ENCODE data around the gene C1orf167. TPM values are rescaled to one million over a fixed set of nuclear protein-coding genes. Genes with fewer than 3 reads are reported as not detected.

The C1orf167 gene
- total and polyA plus RNA-seq, 2 of the 8 experiments (the other 6 are each of a cell fraction or from before 2014, with no cell fraction given), result 0.70 to 1.3 TPM

GRCh38 chr1:11826946-11827345 lies 65.0 kb downstream of the C1orf167 start:
- Histone ChIP-seq H3K18ac (ENCODE audit: extremely low read depth, low read length) (no peak overlapping the region), H3K27ac (ENCODE audit: low read depth, low read length) (no peak overlapping the region), H3K27me3 (replicated peaks in 1 of 4; ENCODE audit: control insufficient read depth in 3 of 4, extremely low read depth in 1 of 4, insufficient read depth in 3 of 4, low read length in 3 of 4) (no peaks in the 10 kb centered on the region), H3K14ac (ENCODE audit: insufficient read length) (no peak overlapping the region), H3K9ac (replicated peaks in 1 of 4; ENCODE audit: extremely low read depth in 1 of 4, low read depth in 3 of 4, low read length in 3 of 4) (no peak overlapping the region; a peak in 1 of 7 replicates), H4K5ac (ENCODE audit: insufficient read length, low read depth, low read length) (no peak overlapping the region), H3K23ac (ENCODE audit: insufficient read length) (no peak overlapping the region), H3K4me1 (replicated peaks in 1 of 4; ENCODE audit: control insufficient read depth in 3 of 4, insufficient read depth in 4 of 4, low read length in 3 of 4) (no peaks in the 10 kb centered on the region), H2BK120ac (replicated peaks; ENCODE audit: low read depth, low read length) (no peak overlapping the region), H3K23me2 (ENCODE audit: low read depth, low read length) (no peaks in the 10 kb centered on the region), H3K4ac (replicated peaks; ENCODE audit: insufficient read length, low read depth, low read length) (no peak overlapping the region), H2AK5ac (ENCODE audit: low read depth, low read length) (no peak overlapping the region), H4K8ac (ENCODE audit: extremely low read depth, insufficient read depth, low read length) (no peak overlapping the region), H4K20me1 (replicated peaks in 1 of 2; ENCODE audit: control insufficient read depth in 1 of 2, insufficient read depth in 2 of 2, low read length in 2 of 2) (peaks cover 0 to 2% of the 10 kb centered on the region in 2 experiments), H2BK5ac (ENCODE audit: low read depth, low read length) (no peak overlapping the region), H3K79me1 (ENCODE audit: low read depth, low read length) (no peaks in the 10 kb centered on the region; the same call in 1 of the 2 replicates), H3K56ac (replicated peaks; ENCODE audit: insufficient read length, low read depth, low read length) (no peak overlapping the region), H2BK20ac (ENCODE audit: low read length) (no peak overlapping the region), H3K4me2 (ENCODE audit: insufficient read depth in 1 of 2, low read depth in 2 of 2, low read length in 2 of 2) (no peak overlapping the region), H4K91ac (replicated peaks; ENCODE audit: insufficient read length, low read length) (no peak overlapping the region), H3K4me3 (ENCODE audit: extremely low read depth in 1 of 4, insufficient read depth in 2 of 4, low read depth in 3 of 4, low read length in 4 of 4) (no peak overlapping the region), H3K79me2 (ENCODE audit: control insufficient read depth in 1 of 2, insufficient read depth in 2 of 2, low read length in 2 of 2) (no peaks in the 10 kb centered on the region), H2AFZ (ENCODE audit: low read length) (no peak overlapping the region), H3K36me3 (ENCODE audit: control insufficient read depth in 2 of 4, insufficient read depth in 4 of 4, low read length in 3 of 4) (peaks cover 32 to 64% (median 52%) of the 10 kb centered on the region in 4 experiments), H3K9me3 (ENCODE audit: insufficient read depth in 2 of 2, low read depth in 1 of 2, low read length in 1 of 2) (no peaks in the 10 kb centered on the region), H2BK12ac (ENCODE audit: low read depth, low read length) (no peak overlapping the region), H2BK15ac (ENCODE audit: low read length) (no peak overlapping the region)
- ChIA-PET POLR2A (ENCODE audit: partially characterized antibody) (no interaction called here), CTCF (ENCODE audit: partially characterized antibody) (interaction anchor here (1.8 kb wide), 1 partner anchor 81 kb away, joined by 5 read pairs; no protein-coding TSS in a partner anchor)
- WGBS, 2 experiments (ENCODE audit: extremely low coverage in 1 of 2, insufficient coverage in 1 of 2, insufficient read length in 1 of 2, insufficient replicate concordance in 2 of 2, low coverage in 1 of 2, low lambda C conversion rate in 2 of 2, missing lambda C conversion rate in 1 of 2), result 86% methylated on average over 9 of the region's 9 CpGs; no CpG with 5 or more reads in 1 of the 2 experiments
- TF ChIP-seq BACH1 (IDR thresholded peaks at IDR 0.05; ENCODE audit: low read length) (no peak), POLR2A (IDR thresholded peaks at IDR 0.05; ENCODE audit: control extremely low read depth in 1 of 2, low read depth in 2 of 2, low read length in 2 of 2) (no peak), EZH2 (IDR thresholded peaks at IDR 0.05; ENCODE audit: low read depth, low read length, severe bottlenecking) (no peak), HDAC6 (IDR thresholded peaks at IDR 0.05; ENCODE audit: low read depth, low read length) (no peak), RNF2 (IDR thresholded peaks at IDR 0.05; ENCODE audit: borderline replicate concordance, low read depth, low read length, missing control alignments, poor library complexity, severe bottlenecking) (no peak), RAD21 (IDR thresholded peaks at IDR 0.05 in 1 of 2, conservative IDR thresholded peaks at IDR 0.05 in 1 of 2; ENCODE audit: low read depth in 2 of 2, low read length in 2 of 2) (no peak), SAP30 (IDR thresholded peaks at IDR 0.05; ENCODE audit: insufficient read depth, insufficient replicate concordance, low read length) (no peak), EP300 (IDR thresholded peaks at IDR 0.05; ENCODE audit: borderline replicate concordance in 1 of 2, low read depth in 2 of 2, low read length in 2 of 2) (no peak), SP1 (IDR thresholded peaks at IDR 0.05; ENCODE audit: low read depth, low read length) (no peak), MAFK (IDR thresholded peaks at IDR 0.05; ENCODE audit: low read depth, low read length) (no peak), CHD1 (IDR thresholded peaks at IDR 0.05; ENCODE audit: low read depth, low read length) (no peak)
- TF ChIP-seq, protein P1, sequence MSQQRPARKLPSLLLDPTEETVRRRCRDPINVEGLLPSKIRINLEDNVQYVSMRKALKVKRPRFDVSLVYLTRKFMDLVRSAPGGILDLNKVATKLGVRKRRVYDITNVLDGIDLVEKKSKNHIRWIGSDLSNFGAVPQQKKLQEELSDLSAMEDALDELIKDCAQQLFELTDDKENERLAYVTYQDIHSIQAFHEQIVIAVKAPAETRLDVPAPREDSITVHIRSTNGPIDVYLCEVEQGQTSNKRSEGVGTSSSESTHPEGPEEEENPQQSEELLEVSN (IDR thresholded peaks at IDR 0.05), result no peak
- FAIRE-seq (no peak), DNase-seq (ENCODE audit: low read depth in 1 of 2, low spot score in 2 of 2) (no peak)
